Lower lobe of right lung (tissue), 2 donors: ENCODE measurements around the gene NGDN. TPM values are rescaled to one million over a fixed set of nuclear protein-coding genes. Genes with fewer than 3 reads are reported as not detected.
A peak's percentile ranks its signal among the peaks of the same experiment; 100 is the strongest.

Source experiments
- ATAC-seq, 2 donors: fragments of 200-7000 bp; cut with Tn5 transposase; one replicate each; pipeline ENCODE4 v1.9.1; 2020 to 2022; ENCODE audit warnings: mild to moderate bottlenecking in 2 of 2, moderate library complexity in 2 of 2
- DNase-seq: peaks from one replicate; pipeline ENCODE4 v3.0.0-alpha.2; 2020
- H3K27ac ChIP-seq: fragments of 200-600 bp; one replicate; pipeline ENCODE4 v1.8.0; 2022
- H3K27me3 ChIP-seq: fragments of 200-600 bp; one replicate; pipeline ENCODE4 v1.8.0; 2022; ENCODE audit warnings: low read depth
- H3K36me3 ChIP-seq: fragments of 200-600 bp; one replicate; pipeline ENCODE4 v1.8.0; 2022; ENCODE audit warnings: mild to moderate bottlenecking
- H3K4me1 ChIP-seq: fragments of 200-600 bp; one replicate; pipeline ENCODE4 v1.8.0; 2022
- H3K4me3 ChIP-seq: fragments of 200-600 bp; one replicate; pipeline ENCODE4 v1.8.0; 2022; ENCODE audit warnings: mild to moderate bottlenecking
- H3K9me3 ChIP-seq: fragments of 200-600 bp; one replicate; pipeline ENCODE4 v1.8.0; 2022
- CTCF ChIP-seq: fragments of 200-600 bp; IDR thresholded peaks from one replicate; pipeline ENCODE4 v1.8.0; 2022; ENCODE audit warnings: antibody characterized with exemption, mild to moderate bottlenecking
- intact Hi-C: fragments of 100-400 bp; cut with DNase I; formaldehyde crosslinking; loops from one replicate; pipeline ENCODE4 v1.11.0; 2022
- total RNA-seq: library from RNA; stranded (reverse); fragmentation: NEBNext Ultra II Directional; extraction: Animal tissue kit (Norgen Biotek cat#: 25700); gene quantifications from one replicate; pipeline ENCODE4 v1.2.1, GENCODE V29; 2021
- donor health status: DM: no; HTN: yes; CAD: no; lungs with severe emphysema.

The NGDN gene
- total RNA-seq, 1 donor from 2014 or later, result 33.3 TPM

DNA sequence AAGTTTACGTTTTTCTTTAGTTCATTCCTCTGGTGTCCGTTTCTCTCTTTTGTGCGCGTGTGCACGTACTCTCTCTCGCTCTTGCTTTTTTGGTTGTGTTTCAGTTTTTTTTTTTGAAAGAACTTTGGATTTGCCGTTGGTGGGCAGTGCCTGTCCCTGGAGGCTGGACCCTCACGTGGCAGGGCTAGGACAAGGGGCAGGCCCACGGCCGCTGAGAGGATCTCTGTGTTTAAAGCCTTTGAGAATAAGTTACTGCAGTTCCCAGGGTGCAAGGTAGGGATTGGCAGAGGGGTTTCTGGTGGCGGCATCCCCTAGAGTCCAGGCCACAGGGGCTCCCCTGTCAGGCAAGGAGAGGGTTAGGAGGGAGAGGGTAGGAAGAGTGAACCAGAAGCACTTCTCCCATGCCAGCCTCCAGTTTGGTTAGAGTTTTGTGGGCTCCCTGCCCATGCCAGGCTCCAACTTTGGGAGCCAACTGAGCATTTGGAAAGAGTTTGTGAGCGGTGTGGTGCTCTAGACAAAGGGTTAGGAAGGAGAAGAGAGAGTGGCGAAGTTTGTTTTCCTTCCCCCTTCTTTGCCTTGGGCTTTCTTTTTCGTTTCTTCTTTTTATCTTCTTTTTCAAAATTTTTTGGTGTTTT lies 51.5 kb downstream of the NGDN start:
- Histone ChIP-seq H3K4me1 (no peaks in the 10 kb centered on the region), H3K36me3 (no peaks in the 10 kb centered on the region), H3K9me3 (no peaks in the 10 kb centered on the region), H3K27ac (no peak overlapping the region), H3K27me3 (no peaks in the 10 kb centered on the region), H3K4me3 (no peak overlapping the region)
- TF ChIP-seq CTCF, result no peak
- DNase-seq (no peak), ATAC-seq (no peak)
- intact Hi-C loops, result no loop called here

- TF ChIP-seq CTCF, result no peak
- no peaks in the 10 kb centered on the region for H3K36me3 ChIP-seq
- no peak overlapping the region for H3K27ac ChIP-seq
Measured at GRCh38 chr14:23521785-23522640, 52.5 kb downstream of the NGDN start.

GRCh38 chr14:23522643-23523198 lies 53.2 kb downstream of the NGDN start:
- H3K9me3 ChIP-seq, result no peaks in the 10 kb centered on the region
- H3K4me1 ChIP-seq, result no peaks in the 10 kb centered on the region
- no peaks in the 10 kb centered on the region for H3K36me3 ChIP-seq

More at GRCh38 chr14:23521785-23522640, 52.5 kb downstream of the NGDN start:
- Histone ChIP-seq H3K27me3 (no peaks in the 10 kb centered on the region), H3K4me3 (no peak overlapping the region), H3K4me1 (no peaks in the 10 kb centered on the region), H3K9me3 (no peaks in the 10 kb centered on the region)
- intact Hi-C loops, result no loop called here
- DNase-seq, result no peak
- peak in 1 of 2 donors; percentile 15 for ATAC-seq

GRCh38 chr14:23523229-23524016 lies 53.9 kb downstream of the NGDN start:
- Histone ChIP-seq H3K36me3 (no peaks in the 10 kb centered on the region), H3K27me3 (no peaks in the 10 kb centered on the region), H3K4me3 (no peak overlapping the region), H3K4me1 (no peaks in the 10 kb centered on the region), H3K9me3 (no peaks in the 10 kb centered on the region), H3K27ac (no peak overlapping the region)
- TF ChIP-seq CTCF, result no peak
- intact Hi-C loops, result no loop called here
- DNase-seq (no peak), ATAC-seq (no peak)

More at GRCh38 chr14:23522643-23523198, 53.2 kb downstream of the NGDN start:
- Histone ChIP-seq H3K4me3 (no peak overlapping the region), H3K27ac (no peak overlapping the region), H3K27me3 (no peaks in the 10 kb centered on the region)
- TF ChIP-seq CTCF, result no peak
- ATAC-seq (no peak), DNase-seq (no peak)
- intact Hi-C loops, result no loop called here

DNA sequence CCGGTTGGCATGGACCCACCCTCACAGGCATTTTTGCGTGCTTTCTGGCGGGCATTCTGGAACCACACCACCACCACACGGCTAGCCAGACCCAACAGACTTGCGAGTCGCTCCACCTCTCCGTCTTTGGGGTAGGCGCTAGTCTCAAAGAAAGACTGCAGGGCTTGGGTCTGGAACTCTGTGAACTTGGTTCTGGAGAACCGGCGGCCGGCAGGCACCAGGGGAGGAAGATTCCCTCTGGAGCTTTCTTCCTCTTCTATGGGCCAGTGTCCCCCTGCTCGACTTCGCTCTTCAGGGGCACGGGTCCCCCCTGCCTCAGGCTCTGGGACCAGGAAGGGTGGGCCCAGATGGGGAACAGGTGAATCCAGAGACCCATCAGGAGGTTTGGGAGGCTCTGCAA lies 55.5 kb downstream of the NGDN start:
- intact Hi-C loops, result no loop called here
- ATAC-seq, result no peak
- Histone ChIP-seq H3K27me3 (no peaks in the 10 kb centered on the region), H3K36me3 (no peaks in the 10 kb centered on the region), H3K4me3 (no peak overlapping the region), H3K4me1 (no peaks in the 10 kb centered on the region), H3K9me3 (no peaks in the 10 kb centered on the region), H3K27ac (no peak overlapping the region)
- no peak for TF ChIP-seq CTCF
- DNase-seq, result no peak
